Caki2 (cell line): Measurements from ENCODE around the gene PVALB. TPM values are rescaled to one million over a fixed set of nuclear protein-coding genes. Genes with fewer than 3 reads are reported as not detected.

Experiments
- DNase-seq: peaks from one replicate; pipeline ENCODE4 v3.0.0-alpha.2; 2015; ENCODE audit warnings: low read depth
- in situ Hi-C: cut with HindIII; loops from 2 replicates; pipeline ENCODE4 v1.10.0; 2016; ENCODE audit warnings: low sequenced_read_pairs, low pct_unique_long_range_greater_than_20kb, mixed read lengths
- total RNA-seq: library from RNA; depleted of rRNA; stranded (reverse); fragments of >200 nt; shearing (Covaris generic); gene quantifications from 2 replicates; pipeline ENCODE4 v1.2.3, GENCODE V29; 2014; ENCODE audit warnings: low replicate concordance; rRNA removed

The PVALB gene, protein sequence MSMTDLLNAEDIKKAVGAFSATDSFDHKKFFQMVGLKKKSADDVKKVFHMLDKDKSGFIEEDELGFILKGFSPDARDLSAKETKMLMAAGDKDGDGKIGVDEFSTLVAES
- total RNA-seq = not detected in 2 replicates

- in situ Hi-C loops = no loop called here
- peak; percentile 16 for DNase-seq
Observed at GRCh38 chr22:36816636-36817524, at the start of gene PVALB. Gene PVALB (minus strand): TSS chr22:36817035. CDS start chr22:36817005, 30 bp downstream.

DNA sequence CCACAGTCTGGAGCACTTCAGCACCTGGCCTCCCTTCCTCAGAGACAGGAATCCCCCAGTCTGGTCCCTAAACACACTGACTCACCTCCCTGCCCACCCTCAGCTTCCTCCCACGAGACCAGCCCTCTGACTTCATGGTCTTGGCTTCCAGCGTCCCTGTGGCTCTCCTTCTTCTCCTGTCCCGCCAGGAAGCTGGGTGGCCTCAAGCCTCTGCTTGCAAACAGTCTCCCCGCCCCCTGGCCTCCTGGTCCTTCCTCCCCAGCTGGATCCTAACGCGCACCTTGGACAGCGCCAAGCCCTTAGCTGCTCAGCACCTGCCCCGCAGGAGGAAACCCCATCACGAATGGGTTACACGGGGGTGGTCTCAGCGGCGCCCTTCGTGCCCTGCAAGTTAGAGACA is 48.5 kb upstream of the PVALB start:
- in situ Hi-C loops = no loop called here
- no peak for DNase-seq

DNA sequence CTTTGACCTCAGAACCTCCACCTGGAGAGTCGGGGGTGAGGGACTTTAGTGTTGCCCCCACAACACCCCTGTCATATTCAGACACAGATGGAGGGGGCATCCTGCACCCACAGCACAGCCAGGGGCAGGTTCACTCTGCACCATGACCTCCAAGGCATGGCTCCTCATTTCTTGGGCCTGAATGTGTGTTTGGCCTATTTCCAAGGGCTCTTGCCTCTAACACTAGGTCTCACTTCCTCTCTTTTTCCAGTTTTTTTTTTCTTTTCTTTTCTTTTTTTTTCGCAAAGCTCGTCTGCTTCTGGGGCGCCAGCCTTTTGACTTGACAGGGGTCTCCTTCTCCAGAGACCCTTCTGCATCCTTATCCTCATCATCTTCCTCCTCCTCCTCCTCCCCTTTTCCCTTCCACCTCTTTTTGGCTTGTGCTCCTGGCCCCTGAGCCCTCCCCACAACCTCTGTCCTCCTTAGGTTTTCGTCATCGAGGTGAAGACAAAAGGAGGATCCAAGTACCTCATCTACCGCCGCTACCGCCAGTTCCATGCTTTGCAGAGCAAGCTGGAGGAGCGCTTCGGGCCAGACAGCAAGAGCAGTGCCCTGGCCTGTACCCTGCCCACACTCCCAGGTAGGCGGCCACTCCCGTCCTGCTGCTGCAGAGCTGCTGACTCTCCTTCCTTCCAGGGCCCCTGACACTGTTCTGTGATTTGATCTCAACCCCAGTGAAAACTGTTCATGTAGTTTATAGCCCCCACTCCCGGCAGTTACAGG is 47.8 kb upstream of the PVALB start:
- in situ Hi-C loops = no loop called here
- DNase-seq = no peak

GRCh38 chr22:36863979-36864378 is 47.1 kb upstream of the PVALB start:
- in situ Hi-C loops = no loop called here
- no peak for DNase-seq

DNA sequence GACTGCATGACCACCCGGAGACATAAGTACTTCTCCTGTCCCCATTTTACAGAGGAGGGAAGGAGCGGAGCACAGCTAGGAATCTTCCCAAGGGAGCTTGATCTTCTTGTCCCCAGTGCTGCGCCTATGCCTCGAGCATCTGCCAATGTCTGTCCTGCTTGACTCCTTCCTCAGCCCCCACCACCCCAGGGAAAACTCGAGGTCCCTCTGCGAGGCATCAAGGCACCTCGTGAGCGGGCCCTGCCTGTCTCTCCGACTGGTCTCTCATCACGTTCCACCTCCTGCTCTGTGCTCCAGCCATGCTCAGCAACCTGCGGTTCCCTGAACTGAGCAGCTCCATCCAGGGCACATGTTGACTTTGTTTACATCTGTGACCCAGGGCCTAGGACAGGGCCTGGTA is 46.4 kb upstream of the PVALB start:
- DNase-seq = no peak
- in situ Hi-C loops = no loop called here

DNA sequence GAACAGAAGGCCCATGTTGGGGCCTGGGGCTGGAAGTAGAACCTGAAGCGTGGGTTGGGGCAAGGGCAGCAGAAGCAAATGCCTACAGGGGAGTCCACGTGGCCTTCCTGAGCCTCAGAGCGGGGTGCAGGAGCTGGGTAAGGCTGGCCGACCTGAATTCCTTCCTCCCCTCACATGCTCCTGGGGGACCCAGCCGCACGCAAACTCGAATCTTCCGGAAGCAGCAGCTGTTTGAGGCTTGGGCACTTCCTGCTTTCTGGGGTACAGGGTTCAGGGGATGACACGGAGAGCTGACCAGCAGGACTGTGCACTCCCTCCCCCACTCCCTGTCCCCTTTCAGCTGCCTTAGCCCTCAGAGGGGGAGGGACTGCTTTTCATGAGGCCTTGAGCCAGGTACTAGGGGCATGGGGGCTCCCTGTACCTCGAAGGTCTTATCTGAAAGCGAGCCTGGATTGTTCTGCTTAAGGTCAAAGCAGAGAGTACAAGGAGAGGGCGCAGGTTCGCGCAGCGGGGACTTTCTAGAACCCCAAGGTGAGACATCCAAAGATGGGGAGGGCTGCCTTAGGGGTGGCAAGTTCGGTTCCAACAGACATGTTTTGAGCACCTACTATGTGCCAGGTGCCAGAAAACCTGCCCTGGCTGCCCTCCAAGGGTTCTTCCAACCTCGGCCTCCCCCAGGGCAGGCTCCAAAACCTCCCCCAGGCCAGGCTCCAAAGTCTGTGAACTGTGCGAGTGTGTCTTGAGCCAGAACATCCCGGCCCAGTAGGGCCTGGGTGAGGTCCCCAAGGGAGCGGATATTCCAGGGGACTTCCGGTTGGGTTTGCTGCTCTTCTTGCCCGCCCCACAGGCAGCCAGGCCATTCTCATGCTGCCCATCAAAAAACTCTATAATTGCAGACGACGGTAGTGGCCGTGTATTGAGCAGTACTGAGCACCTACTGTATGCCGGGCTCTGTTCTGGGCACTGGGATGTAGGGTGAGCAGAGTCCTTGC is 45.7 kb upstream of the PVALB start:
- in situ Hi-C loops = no loop called here
- DNase-seq = no peak

DNA sequence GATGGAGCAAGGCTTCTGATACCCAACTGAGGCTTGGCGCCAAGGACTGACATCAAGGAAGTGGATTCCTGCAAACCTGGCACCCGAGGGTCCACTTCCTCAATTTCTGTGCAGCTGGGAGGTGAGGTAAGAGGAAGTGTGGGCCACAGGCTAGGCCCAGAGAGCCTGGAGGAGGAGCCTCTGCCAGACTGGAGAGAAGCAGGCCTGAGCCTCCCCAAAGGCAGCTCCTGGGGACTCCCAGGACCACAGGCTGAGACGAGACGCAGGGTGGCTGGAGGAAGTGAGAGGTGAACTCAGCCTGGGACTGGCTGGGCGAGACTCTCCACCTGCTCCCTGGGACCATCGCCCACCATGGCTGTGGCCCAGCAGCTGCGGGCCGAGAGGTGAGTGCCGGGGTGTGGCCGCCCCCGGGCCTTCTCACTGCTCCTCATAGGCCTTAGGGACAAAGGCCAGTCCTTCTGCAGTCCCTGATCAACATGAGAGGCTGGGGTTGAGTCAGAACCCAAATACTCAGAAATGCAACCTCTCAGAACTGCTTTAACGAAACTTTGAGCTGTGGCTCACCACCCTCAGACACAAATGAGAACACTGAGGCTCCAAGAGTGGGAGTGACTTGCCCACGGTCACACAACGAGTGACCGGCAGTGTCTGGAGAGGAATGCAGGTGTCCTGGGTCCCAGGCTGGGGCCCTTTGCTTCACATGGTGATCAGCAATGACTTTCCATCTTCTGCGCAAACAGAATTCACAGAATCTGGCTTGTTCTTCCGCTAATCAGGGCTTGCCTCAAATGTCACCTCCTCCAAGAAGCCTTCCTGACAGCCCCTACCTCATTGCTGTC is 44.2 kb upstream of the PVALB start, which contains the start of gene NCF4:
Gene NCF4, plus strand, starts transcription at position 186 of the 839 bp plus-strand sequence. Its CDS starts 166 bp downstream, at position 352.
- DNase-seq = no peak
- in situ Hi-C loops = no loop called here

- DNase-seq = no peak
- in situ Hi-C loops = no loop called here
Observed at GRCh38 chr22:36860438-36860820, 43.6 kb upstream of the PVALB start.

- in situ Hi-C loops = no loop called here
- DNase-seq = no peak
Observed at GRCh38 chr22:36860017-36860416, 43.2 kb upstream of the PVALB start.

- in situ Hi-C loops = no loop called here
- no peak for DNase-seq
Observed at GRCh38 chr22:36858966-36859365, 42.1 kb upstream of the PVALB start.

- no peak for DNase-seq
- in situ Hi-C loops = no loop called here
Observed at GRCh38 chr22:36858156-36858555, 41.3 kb upstream of the PVALB start.

DNA sequence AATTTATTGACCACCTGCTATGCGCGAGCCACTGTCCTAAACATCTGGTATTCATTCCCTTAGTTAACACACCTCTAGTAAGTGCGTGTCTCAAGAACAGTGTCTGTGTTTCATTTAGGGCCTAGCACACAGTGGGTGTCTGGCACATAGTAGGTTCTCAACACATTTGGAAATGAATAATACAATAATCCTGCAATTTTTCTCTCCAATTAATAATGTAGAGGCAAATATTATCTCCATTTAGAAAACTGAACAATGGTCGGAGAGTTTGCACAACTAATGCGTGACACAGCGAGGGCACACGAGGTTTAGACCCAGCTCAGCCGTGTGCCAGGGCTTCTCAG is 39.9 kb upstream of the PVALB start:
- in situ Hi-C loops = no loop called here
- no peak for DNase-seq

GRCh38 chr22:36856121-36856791 is 39.4 kb upstream of the PVALB start:
- peak; percentile 66 for DNase-seq
- in situ Hi-C loops = no loop called here

DNA sequence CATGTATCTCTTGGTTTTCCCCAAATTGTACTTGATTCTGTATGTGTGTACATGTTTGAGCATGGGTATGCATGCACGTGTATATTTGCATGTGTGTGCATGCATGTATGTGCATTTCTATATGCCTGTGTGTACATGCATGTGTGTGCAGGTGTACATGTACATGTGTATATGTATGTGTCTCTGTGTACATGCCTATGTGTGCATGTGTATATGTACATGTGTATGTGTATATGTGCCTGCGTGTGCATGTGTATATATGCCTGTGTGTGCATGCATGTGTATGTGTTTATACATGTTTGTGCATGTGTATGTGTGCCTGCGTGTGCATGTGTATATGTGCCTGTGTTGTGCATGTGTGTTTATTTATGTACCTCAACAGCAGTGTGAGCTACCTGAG is 38.6 kb upstream of the PVALB start:
- in situ Hi-C loops = no loop called here
- no peak for DNase-seq

- in situ Hi-C loops = no loop called here
- peak; percentile 20 for DNase-seq
Observed at GRCh38 chr22:36853407-36854099, 36.7 kb upstream of the PVALB start.
